ENCODE results near the gene TTC23L. TPM values are rescaled to one million over a fixed set of nuclear protein-coding genes. Genes with fewer than 3 reads are reported as not detected.
A peak's percentile ranks its signal among the peaks of the same experiment; 100 is the strongest.

The TTC23L gene
- total RNA-seq, 1 experiment from 2014 or later, result 1.9 TPM

- DNase-seq (ENCODE audit: low spot score) (no peak), ATAC-seq (no peak; the same call in 1 of the 2 replicates)
- no peak overlapping the region for H3K4me3 Mint-ChIP-seq
- H3K36me3 Mint-ChIP-seq, result peaks cover 30% of the 10 kb centered on the region
- CTCF ChIA-PET, result interaction anchor here (0.9 to 2.2 kb wide), 9 partner anchors 13 to 441 kb away, joined by 3 to 19 read pairs (median 6); partner anchors contain the start of genes DNAJC21 and TTC23L
- H3K27me3 Mint-ChIP-seq (ENCODE audit: low read depth), result no peaks in the 10 kb centered on the region
- no peak overlapping the region for H3K27ac Mint-ChIP-seq
- POLR2A ChIA-PET, result interaction anchor here (0.9 to 3.4 kb wide), 7 partner anchors 14 to 441 kb away, joined by 3 to 59 read pairs (median 4); partner anchors contain the start of genes DNAJC21 and TTC23L
- peaks cover 25% of the 10 kb centered on the region for H3K4me1 Mint-ChIP-seq
- H3K9me3 Mint-ChIP-seq, result no peaks in the 10 kb centered on the region
- TF ChIP-seq HMGXB4 (CRISPR knock-in tag; IDR thresholded peaks at IDR 0.05) (0 out of 2 replicates have a peak, but pooled peaks have one; percentile 12), ZNF263 (CRISPR knock-in tag; IDR thresholded peaks at IDR 0.05; ENCODE audit: low read depth) (no peak), NR3C1 (CRISPR knock-in tag; conservative IDR thresholded peaks at IDR 0.05; ENCODE audit: low read depth) (no peak), CREM (CRISPR knock-in tag; IDR thresholded peaks at IDR 0.05) (no peak), IRF1 (CRISPR knock-in tag; IDR thresholded peaks at IDR 0.05) (0 out of 2 replicates have a peak, but pooled peaks have one; percentile 33), ZNF219 (CRISPR knock-in tag; IDR thresholded peaks at IDR 0.05; ENCODE audit: borderline replicate concordance) (no peak), RORB (CRISPR knock-in tag; IDR thresholded peaks at IDR 0.05) (no peak), E2F4 (CRISPR knock-in tag; IDR thresholded peaks at IDR 0.05; ENCODE audit: borderline replicate concordance, low read depth) (no peak), MAX (CRISPR knock-in tag; IDR thresholded peaks at IDR 0.05) (peak; percentile 14; the same call in 1 of the 2 replicates), FOXP1 (CRISPR knock-in tag; IDR thresholded peaks at IDR 0.05; ENCODE audit: borderline replicate concordance) (no peak)
Measured at GRCh38 chr5:34915856-34916192, 76.9 kb downstream of the TTC23L start.

GRCh38 chr5:34916518-34916917, 77.6 kb downstream of the TTC23L start:
- ATAC-seq, result no peak
- peaks cover 30% of the 10 kb centered on the region for H3K36me3 Mint-ChIP-seq
- POLR2A ChIA-PET, result interaction anchor here (0.5 to 3.4 kb wide), 3 partner anchors 13 to 63 kb away, joined by 3 to 59 read pairs (median 3); partner anchors contain the start of gene DNAJC21
- no peak overlapping the region for H3K27ac Mint-ChIP-seq
- CTCF ChIA-PET, result interaction anchor here (2.1 to 2.2 kb wide), 2 partner anchors 41 to 442 kb away, joined by 7 to 10 read pairs; no protein-coding TSS in a partner anchor
- no peaks in the 10 kb centered on the region for H3K9me3 Mint-ChIP-seq
- H3K4me1 Mint-ChIP-seq, result peaks cover 25% of the 10 kb centered on the region
- TF ChIP-seq PRRX2 (CRISPR knock-in tag; IDR thresholded peaks at IDR 0.05), result no peak
- no peak for TF ChIP-seq ELF4 (CRISPR knock-in tag; IDR thresholded peaks at IDR 0.05; ENCODE audit: low read depth)
- no peak for TF ChIP-seq MAX (CRISPR knock-in tag; IDR thresholded peaks at IDR 0.05)
- no peak for TF ChIP-seq ZMAT4 (CRISPR knock-in tag; IDR thresholded peaks at IDR 0.05)
- no peak for TF ChIP-seq ZSCAN18 (CRISPR knock-in tag; IDR thresholded peaks at IDR 0.05)
- TF ChIP-seq GRHL2 (CRISPR knock-in tag; IDR thresholded peaks at IDR 0.05; ENCODE audit: insufficient replicate concordance, severe bottlenecking), result no peak
- TF ChIP-seq ATF3 (CRISPR knock-in tag; conservative IDR thresholded peaks at IDR 0.05), result no peak
- TF ChIP-seq MXD4 (CRISPR knock-in tag; IDR thresholded peaks at IDR 0.05; ENCODE audit: borderline replicate concordance), result no peak
- no peak for TF ChIP-seq NFYB (CRISPR knock-in tag; conservative IDR thresholded peaks at IDR 0.05; ENCODE audit: low read depth)
- no peak for TF ChIP-seq ZNF532 (CRISPR knock-in tag; IDR thresholded peaks at IDR 0.05; ENCODE audit: borderline replicate concordance)
- TF ChIP-seq FOXP1 (CRISPR knock-in tag; IDR thresholded peaks at IDR 0.05; ENCODE audit: borderline replicate concordance), result no peak
- TF ChIP-seq IRF2 (CRISPR knock-in tag; IDR thresholded peaks at IDR 0.05; ENCODE audit: borderline replicate concordance, low read depth), result no peak
- no peak for TF ChIP-seq NFE2L1 (CRISPR knock-in tag; IDR thresholded peaks at IDR 0.05)
- TF ChIP-seq MYBL2 (CRISPR knock-in tag; IDR thresholded peaks at IDR 0.05), result no peak
- no peak for TF ChIP-seq ZNF263 (CRISPR knock-in tag; IDR thresholded peaks at IDR 0.05; ENCODE audit: low read depth)
- no peak for TF ChIP-seq ZNF671 (CRISPR knock-in tag; IDR thresholded peaks at IDR 0.05)
- no peak for TF ChIP-seq HMGA2 (CRISPR knock-in tag; IDR thresholded peaks at IDR 0.05)
- no peak for DNase-seq (ENCODE audit: low spot score)
- H3K27me3 Mint-ChIP-seq (ENCODE audit: low read depth), result no peaks in the 10 kb centered on the region
- H3K4me3 Mint-ChIP-seq, result no peak overlapping the region
